Transverse colon (tissue), 4 donors: ENCODE data around the gene CNTNAP2. TPM values are rescaled to one million over a fixed set of nuclear protein-coding genes. Genes with fewer than 3 reads are reported as not detected.

Experiments used
- DNase-seq: peaks from one replicate; pipeline ENCODE4 v3.0.0-alpha.2; 2019
- H3K27ac ChIP-seq, 4 donors: fragments of 200-600 bp; sonication (generic); 2 replicates each; pipeline ENCODE4 v1.5.1; 2016 to 2018; ENCODE audit warnings: inconsistent platforms in 4 of 4
- H3K27me3 ChIP-seq: fragments of 200-600 bp; sonication (generic); 2 replicates; pipeline ENCODE4 v1.5.1; 2017; ENCODE audit warnings: inconsistent platforms
- H3K36me3 ChIP-seq, 4 donors: fragments of 200-600 bp; sonication (generic); 2 replicates each; pipeline ENCODE4 v1.5.1; 2017 to 2019; ENCODE audit warnings: inconsistent platforms in 4 of 4
- H3K4me1 ChIP-seq, 4 donors: fragments of 200-600 bp; sonication (generic); 2 replicates each; pipeline ENCODE4 v1.5.1; 2017 to 2020; ENCODE audit warnings: inconsistent platforms in 4 of 4
- H3K4me3 ChIP-seq, 4 donors: fragments of 200-600 bp; sonication (generic); 1 replicate in 1 of 4; 2 replicates in 3 of 4; pipeline versions ENCODE4 v1.5.1 to v1.6.1; 2017 to 2019; ENCODE audit warnings: inconsistent platforms in 4 of 4
- H3K9me3 ChIP-seq, 2 donors: fragments of 200-600 bp; sonication (generic); 2 replicates each; pipeline ENCODE4 v1.5.1; 2017 to 2019; ENCODE audit warnings: inconsistent platforms in 2 of 2
- EP300 ChIP-seq: sonication (generic); formaldehyde crosslinking; IDR thresholded peaks from one replicate; pipeline ENCODE4 v1.6.1; 2017; ENCODE audit warnings: antibody characterized with exemption, low read depth
- POLR2A ChIP-seq: fragments of 450-650 bp; IDR thresholded peaks from one replicate; pipeline ENCODE4 v1.6.1; 2016; ENCODE audit warnings: antibody characterized with exemption, mild to moderate bottlenecking, moderate library complexity
- POLR2AphosphoS5 ChIP-seq, 3 donors: sonication (generic); formaldehyde crosslinking; IDR thresholded peaks; one replicate each; pipeline ENCODE4 v1.6.1; 2016; ENCODE audit warnings: antibody characterized with exemption in 3 of 3
- WGBS, 2 donors: methylation state at CpG; one replicate each; pipeline ENCODE4 v1.1.5; 2018; ENCODE audit warnings: low coverage in 1 of 2; 5-methylcytosine and 5-hydroxymethylcytosine counted together
- in situ Hi-C, 4 donors: fragments of 200-750 bp; cut with MboI; loops; one replicate each; pipeline versions ENCODE4 v1.15.0 to v1.15.1; 2017; ENCODE audit warnings: low sequenced_read_pairs in 3 of 4, low pct_ligation_motif_present in 1 of 4, low pct_unique_long_range_greater_than_20kb in 1 of 4
- intact Hi-C: fragments of 100-400 bp; cut with DNase I; formaldehyde crosslinking; loops from one replicate; pipeline ENCODE4 v1.15.1; 2023; ENCODE audit warnings: low total_unique reads
- total RNA-seq, 4 donors: library from RNA; depleted of rRNA; stranded (reverse); fragments of >200 nt; gene quantifications; one replicate each; pipeline ENCODE4 v1.1.0, GENCODE V29; 2016
- TF ChIP-seq, protein P1 (sequence below), 5 experiments: fragments of 200-600 bp in 3 of 5; fragments of 450-650 bp in 2 of 5; sonication (generic) in 3 of 5; IDR thresholded peaks; 1 replicate in 2 of 5; 2 replicates in 3 of 5; pipeline ENCODE4 v1.5.1; 2016 to 2017; ENCODE audit warnings: antibody characterized with exemption in 5 of 5, inconsistent platforms in 3 of 5, mild to moderate bottlenecking in 2 of 5, moderate library complexity in 1 of 5

Gene CNTNAP2
- total RNA-seq, 4 donors from 2014 or later = 0.60 to 2.9 (median 2.4) TPM

DNA sequence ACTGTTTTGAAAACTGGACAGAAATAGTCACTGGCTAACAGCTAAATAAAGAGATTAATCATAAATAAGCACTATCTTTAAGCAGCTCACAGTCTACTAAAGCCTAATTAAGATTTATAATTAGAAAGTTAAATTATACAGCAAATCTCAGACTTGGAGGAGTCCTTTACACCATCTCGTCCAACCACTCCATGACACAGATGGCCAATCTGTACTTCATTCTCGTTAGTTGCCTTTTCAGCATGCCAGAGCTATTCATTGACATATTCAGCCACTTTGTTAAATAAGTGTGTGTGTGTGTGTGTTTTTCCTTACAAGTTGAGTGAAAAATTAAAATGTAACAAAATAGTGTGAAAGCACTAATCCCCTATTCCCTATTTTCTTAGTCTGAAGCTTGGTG lies 1066.7 kb downstream of the CNTNAP2 start:
- Histone ChIP-seq H3K9me3 (no peaks in the 10 kb centered on the region), H3K27me3 (no peaks in the 10 kb centered on the region), H3K4me1 (no peaks in the 10 kb centered on the region), H3K27ac (no peak overlapping the region), H3K36me3 (no peaks in the 10 kb centered on the region), H3K4me3 (no peak overlapping the region)
- intact Hi-C loops = no loop called here
- in situ Hi-C loops = no loop called here
- 51 to 53% methylated on average over 2 of the region's 2 CpGs for WGBS, 2 donors
- no peak for DNase-seq
- no peak for TF ChIP-seq EP300
- no peak for TF ChIP-seq POLR2AphosphoS5 (IDR thresholded peaks at IDR 0.05)
- no peak for TF ChIP-seq POLR2A
- TF ChIP-seq, protein P1, sequence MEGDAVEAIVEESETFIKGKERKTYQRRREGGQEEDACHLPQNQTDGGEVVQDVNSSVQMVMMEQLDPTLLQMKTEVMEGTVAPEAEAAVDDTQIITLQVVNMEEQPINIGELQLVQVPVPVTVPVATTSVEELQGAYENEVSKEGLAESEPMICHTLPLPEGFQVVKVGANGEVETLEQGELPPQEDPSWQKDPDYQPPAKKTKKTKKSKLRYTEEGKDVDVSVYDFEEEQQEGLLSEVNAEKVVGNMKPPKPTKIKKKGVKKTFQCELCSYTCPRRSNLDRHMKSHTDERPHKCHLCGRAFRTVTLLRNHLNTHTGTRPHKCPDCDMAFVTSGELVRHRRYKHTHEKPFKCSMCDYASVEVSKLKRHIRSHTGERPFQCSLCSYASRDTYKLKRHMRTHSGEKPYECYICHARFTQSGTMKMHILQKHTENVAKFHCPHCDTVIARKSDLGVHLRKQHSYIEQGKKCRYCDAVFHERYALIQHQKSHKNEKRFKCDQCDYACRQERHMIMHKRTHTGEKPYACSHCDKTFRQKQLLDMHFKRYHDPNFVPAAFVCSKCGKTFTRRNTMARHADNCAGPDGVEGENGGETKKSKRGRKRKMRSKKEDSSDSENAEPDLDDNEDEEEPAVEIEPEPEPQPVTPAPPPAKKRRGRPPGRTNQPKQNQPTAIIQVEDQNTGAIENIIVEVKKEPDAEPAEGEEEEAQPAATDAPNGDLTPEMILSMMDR (IDR thresholded peaks at IDR 0.05) = no peak

DNA sequence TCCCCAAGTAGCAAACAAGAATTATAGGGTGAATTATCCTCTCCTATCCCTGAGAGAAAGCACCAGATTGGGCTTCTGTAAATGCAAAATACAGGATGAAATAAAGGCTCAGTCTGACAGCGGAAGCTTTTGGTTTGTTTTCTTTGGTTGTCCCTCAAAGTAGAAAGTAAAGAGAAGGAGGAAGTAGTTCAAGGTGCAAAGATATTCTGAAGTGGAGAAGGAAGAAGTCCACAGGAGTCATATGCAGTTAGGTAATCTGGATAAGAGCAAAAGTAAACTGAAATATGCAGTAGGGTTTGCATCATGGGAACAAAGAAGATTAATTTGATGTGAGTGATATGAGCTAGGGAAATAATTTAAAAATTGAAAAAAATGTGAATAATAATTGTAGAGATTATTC lies 1071.9 kb downstream of the CNTNAP2 start:
- Histone ChIP-seq H3K4me1 (no peaks in the 10 kb centered on the region), H3K36me3 (no peaks in the 10 kb centered on the region), H3K9me3 (no peaks in the 10 kb centered on the region), H3K27ac (no peak overlapping the region), H3K4me3 (no peak overlapping the region), H3K27me3 (no peaks in the 10 kb centered on the region)
- in situ Hi-C loops = no loop called here
- intact Hi-C loops = no loop called here
- WGBS, 2 donors = 57 to 62% methylated on average over 1 of the region's 1 CpG
- no peak for DNase-seq
- TF ChIP-seq POLR2AphosphoS5 (IDR thresholded peaks at IDR 0.05) (no peak), EP300 (no peak)

DNA sequence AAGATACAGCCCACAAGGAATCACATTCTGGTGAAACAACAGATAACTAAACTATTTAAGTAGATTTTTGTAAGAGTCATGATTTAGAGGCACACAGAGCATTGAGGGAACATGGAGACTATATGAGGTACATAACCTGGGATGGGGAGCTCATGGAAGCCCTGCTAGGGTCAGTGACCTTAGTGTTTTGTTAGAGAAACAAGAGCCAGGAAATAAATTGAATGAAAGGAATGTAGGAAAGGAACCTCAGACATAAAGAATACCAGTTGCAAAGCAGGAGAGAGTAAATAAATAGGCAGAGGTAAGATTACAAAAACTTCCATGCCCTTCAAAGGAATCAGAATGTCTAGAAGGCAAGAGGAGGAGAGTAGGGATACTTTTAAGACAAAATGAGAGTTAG lies 1076.9 kb downstream of the CNTNAP2 start:
- Histone ChIP-seq H3K27me3 (no peaks in the 10 kb centered on the region), H3K9me3 (no peaks in the 10 kb centered on the region), H3K4me1 (no peaks in the 10 kb centered on the region), H3K27ac (no peak overlapping the region), H3K4me3 (no peak overlapping the region), H3K36me3 (no peaks in the 10 kb centered on the region)
- in situ Hi-C loops = no loop called here
- TF ChIP-seq, protein P1 (IDR thresholded peaks at IDR 0.05) = no peak
- TF ChIP-seq POLR2A = no peak
- TF ChIP-seq POLR2AphosphoS5 (IDR thresholded peaks at IDR 0.05) = no peak
- TF ChIP-seq EP300 = no peak
- no peak for DNase-seq
- intact Hi-C loops = no loop called here

DNA sequence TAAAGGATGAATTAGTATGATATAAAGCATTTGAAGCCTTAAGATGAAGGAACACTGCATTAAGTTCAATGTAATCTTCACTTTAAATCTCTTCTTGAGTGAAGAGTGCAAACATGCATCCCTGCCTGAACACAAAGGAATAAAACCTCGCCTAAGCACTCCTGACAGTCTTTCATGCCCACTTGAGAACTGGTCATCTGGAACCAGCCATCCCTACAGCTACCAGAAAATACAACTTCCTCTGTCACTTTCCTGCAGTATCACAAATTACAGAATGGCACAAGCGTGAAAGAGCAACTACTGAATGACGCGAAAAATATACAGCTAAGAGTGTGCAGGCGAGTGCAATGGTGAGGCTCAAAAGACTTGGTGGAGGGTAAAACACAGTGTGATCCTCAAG lies 1079.9 kb downstream of the CNTNAP2 start:
- intact Hi-C loops = no loop called here

DNA sequence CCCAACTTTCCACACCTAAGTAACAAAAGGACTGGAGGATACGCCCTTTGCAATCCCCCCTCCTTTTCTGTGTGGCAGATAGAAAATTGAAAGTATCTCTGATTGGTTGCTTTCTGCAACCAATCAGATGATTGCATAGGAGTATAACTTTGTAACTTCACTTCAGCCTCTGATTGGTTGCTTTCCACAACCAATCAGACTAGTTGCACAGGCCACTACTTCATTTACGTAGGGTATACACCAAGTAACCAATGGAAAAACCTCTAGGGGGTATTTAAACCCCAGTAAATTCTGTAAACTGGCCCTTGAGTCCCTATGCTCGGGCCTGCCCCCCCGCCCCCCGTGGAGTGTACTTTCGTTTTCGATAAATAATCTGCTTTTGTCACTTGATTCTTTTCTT lies 1080.4 kb downstream of the CNTNAP2 start:
- no peak overlapping the region for H3K4me3 ChIP-seq
- in situ Hi-C loops (no loop called here), intact Hi-C loops (no loop called here)
- DNase-seq = no peak
- no peak overlapping the region for H3K27ac ChIP-seq
- H3K9me3 ChIP-seq = no peaks in the 10 kb centered on the region
- no peak for TF ChIP-seq EP300
- no peak for TF ChIP-seq POLR2AphosphoS5 (IDR thresholded peaks at IDR 0.05)
- TF ChIP-seq, protein P1 (IDR thresholded peaks at IDR 0.05) = no peak
- no peak for TF ChIP-seq POLR2A
- no peaks in the 10 kb centered on the region for H3K36me3 ChIP-seq
- no peaks in the 10 kb centered on the region for H3K4me1 ChIP-seq
- H3K27me3 ChIP-seq = no peaks in the 10 kb centered on the region
- WGBS, 2 donors = 60 to 82% methylated on average over 1 to 7 of the region's 7 CpGs

More for the DNA sequence above, 1079.9 kb downstream of the CNTNAP2 start:
- Histone ChIP-seq H3K27me3 (no peaks in the 10 kb centered on the region), H3K4me1 (no peaks in the 10 kb centered on the region), H3K9me3 (no peaks in the 10 kb centered on the region), H3K36me3 (no peaks in the 10 kb centered on the region), H3K27ac (no peak overlapping the region), H3K4me3 (no peak overlapping the region)
- DNase-seq = no peak
- 84 to 95% methylated on average over 4 to 5 of the region's 5 CpGs for WGBS, 2 donors
- in situ Hi-C loops = no loop called here
- no peak for TF ChIP-seq POLR2A
- TF ChIP-seq, protein P1 (IDR thresholded peaks at IDR 0.05) = no peak
- TF ChIP-seq EP300 = no peak
- TF ChIP-seq POLR2AphosphoS5 (IDR thresholded peaks at IDR 0.05) = no peak
